Osteocyte (in vitro differentiated cells): ENCODE results near the gene FAM20C. TPM values are rescaled to one million over a fixed set of nuclear protein-coding genes. Genes with fewer than 3 reads are reported as not detected.

Source experiments
- DNase-seq: peaks from one replicate; pipeline ENCODE4 v3.0.0; 2021; ENCODE audit warnings: mixed read lengths; ENCODE audit not compliant: unreplicated experiment; ENCODE audit errors: extremely low spot score
- H3K27ac Mint-ChIP-seq: one replicate; pipeline ENCODE4 v1.8.0; 2021; ENCODE audit warnings: mild to moderate bottlenecking, mixed read lengths; ENCODE audit not compliant: unreplicated experiment
- H3K27me3 Mint-ChIP-seq: one replicate; pipeline ENCODE4 v1.8.0; 2021; ENCODE audit warnings: mixed read lengths; ENCODE audit not compliant: unreplicated experiment
- H3K36me3 Mint-ChIP-seq: one replicate; pipeline ENCODE4 v1.8.0; 2021; ENCODE audit warnings: mixed read lengths; ENCODE audit not compliant: unreplicated experiment
- H3K4me1 Mint-ChIP-seq: one replicate; pipeline ENCODE4 v1.8.0; 2021; ENCODE audit warnings: mixed read lengths; ENCODE audit not compliant: unreplicated experiment
- H3K4me3 Mint-ChIP-seq: one replicate; pipeline ENCODE4 v1.8.0; 2021; ENCODE audit warnings: mild to moderate bottlenecking, moderate library complexity, mixed read lengths; ENCODE audit not compliant: unreplicated experiment
- H3K9me3 Mint-ChIP-seq: one replicate; pipeline ENCODE4 v1.8.0; 2021; ENCODE audit warnings: mixed read lengths; ENCODE audit not compliant: unreplicated experiment
- CTCF ChIP-seq: fragments of 200-600 bp; sonication (generic); IDR thresholded peaks from 2 replicates; pipeline ENCODE4 v1.5.0; 2021; ENCODE audit warnings: antibody characterized with exemption, mild to moderate bottlenecking, moderate library complexity
- total RNA-seq: library from RNA; stranded (reverse); gene quantifications from 2 replicates; pipeline ENCODE4 v1.2.1, GENCODE V29; 2021

The FAM20C gene
- total RNA-seq, 1 donor from 2014 or later: 143 TPM

GRCh38 chr7:176381-176780, 16.0 kb upstream of the FAM20C start:
- H3K27me3 Mint-ChIP-seq: peaks cover 5% of the 10 kb centered on the region
- no peaks in the 10 kb centered on the region for H3K9me3 Mint-ChIP-seq
- no peak for DNase-seq
- no peak overlapping the region for H3K4me3 Mint-ChIP-seq
- TF ChIP-seq CTCF: no peak
- no peak overlapping the region for H3K27ac Mint-ChIP-seq
- peaks cover 6% of the 10 kb centered on the region for H3K4me1 Mint-ChIP-seq
- no peaks in the 10 kb centered on the region for H3K36me3 Mint-ChIP-seq

- no peaks in the 10 kb centered on the region for H3K9me3 Mint-ChIP-seq
Observed at GRCh38 chr7:176786-177459, 15.4 kb upstream of the FAM20C start.

GRCh38 chr7:178444-178843, 13.9 kb upstream of the FAM20C start:
- DNase-seq: no peak
- no peaks in the 10 kb centered on the region for H3K36me3 Mint-ChIP-seq
- no peak for TF ChIP-seq CTCF
- H3K27ac Mint-ChIP-seq: no peak overlapping the region
- H3K4me1 Mint-ChIP-seq: peaks cover 1% of the 10 kb centered on the region
- H3K4me3 Mint-ChIP-seq: no peak overlapping the region
- no peaks in the 10 kb centered on the region for H3K9me3 Mint-ChIP-seq
- peaks cover 5% of the 10 kb centered on the region for H3K27me3 Mint-ChIP-seq

More at GRCh38 chr7:176786-177459, 15.4 kb upstream of the FAM20C start:
- Mint-ChIP-seq H3K4me3 (no peak overlapping the region), H3K27ac (no peak overlapping the region), H3K36me3 (no peaks in the 10 kb centered on the region), H3K4me1 (peaks cover 6% of the 10 kb centered on the region), H3K27me3 (peaks cover 5% of the 10 kb centered on the region)
- no peak for TF ChIP-seq CTCF
- DNase-seq: no peak

- no peak for TF ChIP-seq CTCF
- Mint-ChIP-seq H3K9me3 (no peaks in the 10 kb centered on the region), H3K4me3 (no peak overlapping the region), H3K27ac (no peak overlapping the region), H3K36me3 (no peaks in the 10 kb centered on the region), H3K27me3 (peaks cover 5% of the 10 kb centered on the region), H3K4me1 (no peaks in the 10 kb centered on the region)
- no peak for DNase-seq
Observed at GRCh38 chr7:179209-179681, 13.1 kb upstream of the FAM20C start.

- H3K9me3 Mint-ChIP-seq: no peaks in the 10 kb centered on the region
- no peak overlapping the region for H3K27ac Mint-ChIP-seq
- DNase-seq: no peak
- H3K4me3 Mint-ChIP-seq: no peak overlapping the region
- no peaks in the 10 kb centered on the region for H3K36me3 Mint-ChIP-seq
- H3K4me1 Mint-ChIP-seq: no peaks in the 10 kb centered on the region
- TF ChIP-seq CTCF: no peak
- H3K27me3 Mint-ChIP-seq: peaks cover 5% of the 10 kb centered on the region
Observed at GRCh38 chr7:179948-180694, 12.2 kb upstream of the FAM20C start.
